ENCODE data around the gene FZD4. TPM values are rescaled to one million over a fixed set of nuclear protein-coding genes. Genes with fewer than 3 reads are reported as not detected.
"Not testable (repeated sequence)": the region's sequence is repeated elsewhere in the genome, so short reads cannot be mapped to it uniquely, and the experiment has no call there.

FZD4 gene
- polyA plus RNA-seq (ENCODE audit: insufficient read length): 32.1 TPM

- peak; percentile 95 for DNase-seq
Measured at GRCh38 chr11:86955361-86956120, at the start of gene FZD4. Gene FZD4 (minus strand): TSS chr11:86955395. CDS start chr11:86955085, 310 bp downstream.

GRCh38 chr11:87004281-87004680, 49.1 kb upstream of the FZD4 start:
- not testable (repeated sequence) for DNase-seq

GRCh38 chr11:87002918-87003317, 47.7 kb upstream of the FZD4 start:
- DNase-seq: no peak

DNA sequence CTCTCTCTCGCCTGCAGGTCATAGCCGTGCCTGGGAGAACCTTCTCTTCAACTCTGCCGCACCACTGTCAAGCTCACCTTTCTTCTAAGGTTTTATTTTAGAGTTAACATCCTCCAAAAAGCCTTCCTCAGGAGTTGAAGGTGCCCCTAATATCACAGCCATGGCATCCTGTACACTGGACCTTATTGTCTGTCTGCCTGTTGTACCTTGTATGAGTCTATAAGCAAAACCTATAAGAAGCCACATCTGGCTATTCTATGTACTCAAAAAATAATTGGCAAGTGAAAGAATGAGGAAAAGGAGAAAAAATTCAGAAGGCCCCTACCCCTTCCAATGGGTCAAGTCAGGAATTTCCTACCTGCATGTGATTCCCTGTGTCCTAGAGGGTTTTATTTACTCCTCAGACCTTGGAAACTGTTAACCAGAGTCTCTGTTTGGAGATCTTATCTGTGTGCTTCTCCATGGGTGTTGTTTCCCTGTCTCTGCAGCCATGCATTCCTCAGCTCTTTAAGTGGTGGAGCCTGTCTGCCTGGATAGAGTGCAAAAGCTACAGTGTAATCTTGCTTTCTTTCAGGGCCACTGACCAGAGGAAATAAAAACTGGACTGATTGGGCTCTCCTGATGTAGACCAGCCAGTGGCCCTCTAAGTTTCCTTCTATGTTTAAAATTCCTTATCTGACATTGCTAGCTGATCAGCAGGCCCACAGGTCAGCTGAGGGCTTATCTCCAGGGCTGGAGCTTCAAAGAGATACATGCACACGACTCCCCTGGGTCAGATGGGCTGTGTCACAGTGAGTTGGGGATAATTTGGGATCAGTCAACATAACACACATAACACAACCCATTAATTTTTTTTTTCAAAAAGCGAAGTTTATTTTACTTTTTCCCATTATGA, 44.9 kb upstream of the FZD4 start:
- no peak for DNase-seq

GRCh38 chr11:86999388-86999787, 44.2 kb upstream of the FZD4 start:
- no peak for DNase-seq

DNA sequence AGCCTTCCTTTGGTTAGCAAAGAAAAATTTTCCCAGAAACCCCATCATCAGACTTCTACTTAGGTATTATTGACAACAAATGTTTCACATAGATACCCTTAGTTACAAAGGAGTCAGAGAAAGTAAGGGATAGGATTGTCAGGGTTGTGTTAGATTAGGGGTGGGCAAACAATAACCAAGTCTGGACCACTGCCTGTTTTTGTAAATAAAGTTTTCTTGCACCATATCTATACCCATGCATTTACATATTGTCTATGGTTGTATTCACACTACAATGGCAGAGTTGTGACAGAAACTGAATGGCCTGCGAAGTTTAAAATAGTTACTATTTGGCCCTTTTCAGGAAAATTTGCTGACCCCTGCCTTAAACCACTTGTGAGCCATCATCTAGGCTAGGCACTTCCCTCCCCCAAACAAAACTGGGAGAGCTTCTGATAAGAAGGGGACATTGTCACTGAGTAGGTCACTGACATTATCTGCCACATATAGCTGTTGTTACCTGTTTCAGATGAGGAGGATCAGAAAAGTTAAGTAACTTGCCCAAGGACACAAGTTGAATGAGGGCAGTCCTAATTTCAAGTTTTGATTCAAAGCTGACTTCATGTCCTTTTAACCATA, 41.9 kb upstream of the FZD4 start:
- no peak for DNase-seq

- DNase-seq: no peak
Measured at GRCh38 chr11:86993031-86993430, 37.8 kb upstream of the FZD4 start.

DNA sequence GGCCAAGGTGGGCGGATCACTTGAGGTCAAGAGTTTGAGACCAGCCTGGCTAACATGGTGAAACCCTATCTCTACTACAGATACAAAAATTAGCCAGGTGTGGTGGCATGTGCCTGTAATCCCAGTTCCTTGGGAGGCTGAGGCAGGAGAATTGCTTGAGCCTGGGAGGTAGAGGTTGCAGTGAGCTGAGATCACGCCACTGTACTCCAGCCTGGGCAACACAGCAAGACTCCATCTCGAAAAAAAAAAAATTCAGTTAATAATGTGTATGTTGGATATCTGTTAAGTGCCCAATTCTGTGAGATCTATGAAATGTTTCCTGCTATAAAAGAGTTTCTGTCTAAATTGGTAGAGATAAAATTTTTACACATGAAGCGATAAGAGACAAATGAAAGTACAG, 37.1 kb upstream of the FZD4 start:
- not testable (repeated sequence) for DNase-seq

- no peak for DNase-seq
Measured at GRCh38 chr11:86991341-86991740, 36.1 kb upstream of the FZD4 start.

DNA sequence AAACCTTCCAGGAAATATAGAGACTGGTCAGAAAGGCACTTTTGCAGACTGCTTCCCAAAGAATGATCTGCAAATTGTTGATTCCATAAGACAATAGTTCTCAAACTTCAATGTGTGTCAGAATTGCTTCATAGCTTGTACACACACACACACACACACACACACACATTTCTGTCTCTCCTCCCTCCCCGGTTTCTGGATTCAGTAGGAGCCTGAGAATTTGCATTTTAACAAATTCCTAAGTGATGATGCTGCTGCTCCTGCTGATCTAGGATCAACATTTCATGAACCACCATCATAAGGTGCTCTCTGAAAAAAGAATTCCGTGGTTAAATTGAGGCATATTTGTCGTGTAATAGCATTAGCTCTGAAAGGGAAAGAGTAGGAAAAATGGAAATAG, 35.3 kb upstream of the FZD4 start:
- no peak for DNase-seq

DNA sequence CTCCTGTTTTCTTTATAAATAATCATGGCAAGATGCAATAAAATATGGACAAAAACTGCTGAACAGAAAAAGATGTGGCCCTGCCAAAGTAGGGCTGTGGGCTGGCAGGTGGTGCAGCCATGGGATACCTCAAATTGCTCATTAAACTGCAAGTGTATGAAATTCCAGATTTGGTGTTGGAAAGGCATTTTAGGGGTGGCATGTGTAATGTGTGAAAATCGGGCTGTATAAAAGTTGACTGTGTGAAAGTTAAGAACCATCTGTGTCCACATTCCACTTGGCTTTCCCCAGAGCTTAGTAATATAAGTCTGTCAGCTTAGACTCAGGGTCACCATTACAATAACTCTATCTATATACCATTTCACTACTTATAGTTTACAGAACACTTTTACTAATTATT, 34.8 kb upstream of the FZD4 start:
- DNase-seq: no peak

- DNase-seq: no peak
Measured at GRCh38 chr11:86988351-86988881, 33.2 kb upstream of the FZD4 start.

- DNase-seq: no peak
Measured at GRCh38 chr11:86987679-86988078, 32.5 kb upstream of the FZD4 start.

DNA sequence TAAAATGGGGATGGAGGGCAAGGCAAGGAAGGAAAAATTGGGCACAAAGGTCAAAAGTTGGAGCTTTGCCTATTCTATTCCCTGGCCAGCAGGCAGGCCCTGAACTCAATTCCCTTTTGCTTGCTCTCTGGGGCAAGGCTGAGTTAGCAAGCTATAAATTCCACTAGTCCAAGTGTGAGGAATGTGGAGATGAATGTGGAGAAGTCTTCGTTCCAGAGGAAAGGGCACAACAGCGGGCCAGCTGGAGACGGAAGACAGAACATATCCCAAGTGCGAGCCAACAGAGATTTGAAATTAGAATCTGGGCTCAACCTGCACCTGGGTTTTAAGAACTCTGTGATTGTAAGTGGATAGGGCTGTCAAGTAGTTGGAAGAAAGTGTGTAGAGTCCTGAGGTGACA, 29.5 kb upstream of the FZD4 start:
- no peak for DNase-seq

GRCh38 chr11:86983021-86983488, 27.9 kb upstream of the FZD4 start:
- peak; percentile 8 for DNase-seq

GRCh38 chr11:86981777-86982540, 26.8 kb upstream of the FZD4 start:
- no peak for DNase-seq

GRCh38 chr11:86980086-86980796, 25.0 kb upstream of the FZD4 start:
- DNase-seq: no peak

DNA sequence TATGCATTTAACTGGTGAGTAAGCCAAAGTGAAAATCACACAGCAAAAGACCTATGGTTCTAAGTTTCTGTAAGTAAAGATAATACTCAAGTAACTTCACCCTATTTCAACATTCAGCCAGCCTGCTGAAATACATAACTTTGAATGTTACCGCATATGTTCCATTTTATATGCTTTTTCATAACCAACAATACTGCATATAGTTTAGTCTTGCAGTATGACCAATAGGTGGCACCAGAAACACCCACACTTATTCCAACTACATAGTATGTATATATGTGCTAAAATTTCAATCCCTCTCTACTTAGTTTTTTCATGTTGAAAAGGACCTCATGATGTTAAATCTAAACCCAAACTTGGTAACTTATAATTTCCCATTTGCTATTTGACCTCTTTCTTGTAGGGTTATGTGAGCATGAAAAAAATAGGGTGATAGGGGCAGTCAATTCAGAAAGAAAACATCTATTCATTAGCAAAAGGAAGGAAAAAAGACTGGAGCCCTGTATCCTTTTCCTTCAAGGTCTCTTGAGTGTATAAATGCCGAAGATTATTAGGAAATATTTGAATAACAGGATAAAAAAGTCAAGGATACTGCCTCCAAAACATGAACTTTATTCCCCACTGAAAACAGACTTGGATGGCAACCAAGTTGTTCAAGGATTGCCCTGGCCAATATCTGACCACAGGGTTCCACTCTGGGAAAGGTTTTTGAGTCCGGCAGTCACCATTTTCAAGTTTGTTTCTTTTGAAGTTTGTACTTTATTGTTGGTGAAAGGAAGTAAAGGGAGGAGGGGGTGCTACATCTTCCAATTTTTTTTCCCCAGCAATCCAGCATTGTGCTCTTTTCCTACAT, 23.8 kb upstream of the FZD4 start:
- peak; percentile 32 for DNase-seq

- no peak for DNase-seq
Measured at GRCh38 chr11:86978247-86978646, 23.1 kb upstream of the FZD4 start.

GRCh38 chr11:86977441-86978050, 22.4 kb upstream of the FZD4 start:
- no peak for DNase-seq
